AG09319 (cell line): ENCODE measurements around the gene CFC1.
"Not testable (repeated sequence)": the region's sequence is repeated elsewhere in the genome, so short reads cannot be mapped to it uniquely, and the experiment has no call there.

Experiments
- DNase-seq: peaks from one replicate; pipeline ENCODE4 v3.0.0-alpha.2; 2010; ENCODE audit warnings: low read depth; ENCODE audit errors: extremely low read depth

CFC1 gene

DNA sequence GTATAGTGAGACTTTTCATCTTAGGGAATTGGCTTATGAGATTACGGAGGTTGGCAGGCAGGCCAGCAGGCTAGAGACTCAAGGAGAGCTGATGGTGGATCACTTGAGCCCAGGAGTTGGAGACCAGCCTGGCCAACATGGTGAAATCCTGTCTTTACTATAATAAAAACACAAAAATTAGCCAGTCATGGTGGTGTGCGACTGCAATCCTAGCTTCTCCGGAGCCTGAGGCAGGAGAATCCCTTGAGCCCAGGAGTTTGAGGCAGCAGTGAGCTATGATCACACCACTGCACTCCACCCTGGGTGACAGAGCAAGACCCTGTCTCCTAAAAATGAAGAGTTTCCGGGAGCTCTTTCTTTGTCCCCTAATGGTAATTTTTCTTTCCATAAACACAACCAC, 14.6 kb downstream of the CFC1 start:
- DNase-seq, result not testable (repeated sequence)

DNA sequence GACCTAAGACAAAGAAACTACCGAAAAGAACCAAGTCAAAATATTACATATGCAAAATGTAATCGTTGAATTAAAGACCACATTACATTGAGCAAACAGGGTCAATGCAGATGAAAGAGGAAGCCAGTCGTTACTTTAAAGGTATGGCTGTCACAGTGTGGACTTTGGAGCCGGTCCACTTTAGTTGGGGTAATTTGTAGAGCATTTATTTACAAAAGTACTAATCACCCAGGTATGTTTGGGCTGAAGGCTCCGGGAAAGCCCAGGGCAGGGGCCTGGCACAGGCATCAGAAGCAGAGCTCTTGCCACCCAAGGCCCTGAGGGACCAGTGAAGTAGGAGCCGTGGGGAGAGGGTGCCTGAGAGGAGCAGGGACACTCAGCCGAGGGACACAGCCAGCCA, 15.8 kb downstream of the CFC1 start:
- DNase-seq, result not testable (repeated sequence)

DNA sequence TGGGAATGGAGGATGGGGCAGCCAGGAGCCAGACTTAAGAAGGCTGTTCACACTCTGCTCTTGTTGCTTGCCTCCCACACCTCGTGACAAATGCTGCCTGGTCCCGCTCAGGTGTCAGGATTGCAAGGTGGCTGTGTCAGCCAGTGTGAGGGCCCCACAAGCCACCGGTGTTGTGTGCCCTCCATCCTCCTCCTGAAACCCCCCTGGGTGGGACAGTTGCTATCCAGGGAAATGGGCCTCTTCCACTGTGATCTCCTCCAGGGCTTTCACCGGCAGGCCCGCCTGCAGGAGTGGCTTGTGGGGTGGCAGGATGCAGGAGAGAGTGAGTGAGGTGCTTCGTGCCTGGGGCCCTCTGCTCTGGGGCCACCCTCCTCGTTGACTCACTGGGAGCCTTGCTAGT, 16.4 kb downstream of the CFC1 start:
- not testable (repeated sequence) for DNase-seq

DNA sequence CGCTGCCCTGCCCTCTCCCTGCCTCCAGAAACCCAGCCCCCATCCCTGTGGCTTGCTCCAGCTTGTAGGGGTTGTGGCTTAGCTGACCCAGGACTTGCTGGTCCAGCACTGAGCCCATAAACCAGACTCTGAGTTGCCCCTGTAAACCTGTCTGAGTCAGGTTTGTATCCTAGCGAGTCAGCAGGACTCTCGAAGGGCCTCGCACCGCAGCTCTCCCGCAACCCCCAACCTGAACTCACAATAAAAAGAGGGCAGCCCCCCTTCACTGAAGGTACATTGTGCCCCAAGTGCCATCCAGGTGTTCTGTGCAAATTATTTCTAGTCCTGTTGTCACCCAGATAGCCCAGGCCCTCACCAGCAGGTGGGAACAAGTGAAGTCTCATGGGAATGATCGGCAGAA, 17.9 kb downstream of the CFC1 start:
- DNase-seq, result not testable (repeated sequence)

DNA sequence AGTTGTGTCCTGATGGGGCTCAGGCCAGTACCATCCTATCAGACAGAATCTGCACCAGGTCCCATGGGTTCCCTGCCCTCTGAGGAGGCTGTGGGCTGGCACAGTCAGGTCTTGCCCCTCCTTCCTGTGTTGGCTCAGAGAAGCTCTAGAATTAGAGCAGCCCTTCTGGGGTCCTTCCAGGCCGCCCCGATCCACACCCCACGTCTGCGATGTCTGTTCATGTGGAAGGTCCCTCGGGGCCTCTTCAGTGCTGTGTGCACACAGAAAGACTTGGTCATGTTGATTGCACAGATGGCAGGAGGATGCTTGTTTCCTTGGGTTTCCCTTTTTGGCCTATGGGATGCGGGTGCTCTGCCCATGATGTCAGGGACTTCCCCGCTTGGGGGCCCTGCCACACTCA, 20.3 kb downstream of the CFC1 start:
- not testable (repeated sequence) for DNase-seq

DNA sequence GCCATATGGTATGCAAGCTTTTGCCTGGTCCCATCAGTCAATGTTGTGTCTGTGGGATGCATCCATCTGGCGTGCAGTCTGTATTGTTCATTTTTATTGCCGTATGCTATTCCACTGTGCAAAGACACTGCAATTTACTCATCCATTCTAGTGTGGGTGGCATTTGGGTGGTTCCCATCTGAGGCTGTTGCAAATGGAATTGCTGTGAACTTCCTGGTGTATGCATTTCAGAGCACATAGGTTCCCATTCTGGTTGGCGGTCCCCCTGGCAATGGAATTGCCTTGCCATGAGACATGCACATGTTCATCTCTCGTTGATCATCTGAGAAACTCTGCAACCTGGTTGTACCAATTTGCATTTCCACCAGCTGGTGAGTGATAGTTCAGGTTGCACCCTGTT, 21.8 kb downstream of the CFC1 start:
- DNase-seq, result not testable (repeated sequence)

DNA sequence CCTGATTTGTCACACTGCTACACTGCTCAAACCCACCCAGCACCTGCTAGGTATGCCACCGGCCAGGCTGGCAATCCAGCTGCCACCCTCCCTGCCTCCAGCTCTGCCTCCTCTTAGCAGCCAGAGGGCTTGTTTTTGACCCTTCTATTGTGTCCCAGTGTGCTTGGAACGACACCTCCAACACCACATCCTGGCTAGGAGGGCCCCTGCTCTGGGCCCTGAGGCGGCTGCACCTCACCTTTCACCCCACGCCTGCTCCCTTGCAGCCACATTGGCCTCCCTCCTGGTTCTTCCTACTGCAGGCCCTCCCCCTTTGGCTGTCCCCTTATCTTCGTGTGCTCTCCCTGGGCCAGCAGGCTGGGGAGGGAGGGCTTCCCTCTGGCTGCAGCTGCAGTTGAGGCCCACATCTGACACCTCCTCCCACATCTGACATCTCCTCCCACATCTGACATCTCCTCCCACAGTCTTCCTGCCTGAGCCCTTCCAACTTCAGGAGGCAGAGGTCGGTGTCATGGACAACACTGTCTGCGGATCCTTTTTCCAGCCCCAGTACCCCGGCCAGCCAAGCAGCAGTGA, 23.1 kb downstream of the CFC1 start:
- not testable (repeated sequence) for DNase-seq

DNA sequence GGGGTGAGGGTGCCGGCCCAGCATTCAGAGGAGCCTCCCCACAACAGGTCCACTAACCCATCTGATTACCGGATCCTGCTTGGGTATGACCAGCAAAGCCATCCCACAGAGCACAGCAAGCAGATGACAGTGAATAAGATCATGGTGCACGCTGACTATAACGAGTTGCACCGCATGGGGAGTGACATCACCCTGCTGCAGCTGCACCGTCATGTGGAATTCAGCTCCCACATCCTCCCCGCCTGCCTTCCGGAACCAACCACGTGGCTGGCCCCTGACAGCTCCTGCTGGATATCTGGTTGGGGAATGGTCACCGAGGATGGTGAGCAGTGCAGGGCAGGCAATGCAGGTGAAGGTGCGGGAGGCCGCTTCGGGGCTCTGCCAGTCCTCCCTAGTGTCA, 25.1 kb downstream of the CFC1 start:
- DNase-seq, result not testable (repeated sequence)

DNA sequence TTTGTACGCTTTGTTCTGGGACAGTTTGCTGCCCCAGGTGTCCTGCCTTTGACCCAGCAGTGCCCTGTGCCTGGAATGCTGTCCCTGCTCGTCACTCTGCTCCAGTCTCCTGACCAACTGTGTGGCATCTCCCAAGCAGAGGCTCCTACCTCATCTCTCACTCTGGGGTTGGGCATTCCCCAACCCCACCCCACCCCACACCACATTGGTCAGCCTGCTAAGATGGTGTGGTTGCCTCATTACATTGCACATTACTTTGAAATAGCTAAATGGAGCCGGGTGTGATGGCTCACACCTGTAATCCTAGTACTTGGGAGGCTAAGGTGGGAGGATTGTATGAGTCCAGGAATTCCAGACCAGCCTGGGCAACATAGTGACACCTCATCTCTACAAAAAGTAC, 27.4 kb downstream of the CFC1 start:
- DNase-seq, result not testable (repeated sequence)

DNA sequence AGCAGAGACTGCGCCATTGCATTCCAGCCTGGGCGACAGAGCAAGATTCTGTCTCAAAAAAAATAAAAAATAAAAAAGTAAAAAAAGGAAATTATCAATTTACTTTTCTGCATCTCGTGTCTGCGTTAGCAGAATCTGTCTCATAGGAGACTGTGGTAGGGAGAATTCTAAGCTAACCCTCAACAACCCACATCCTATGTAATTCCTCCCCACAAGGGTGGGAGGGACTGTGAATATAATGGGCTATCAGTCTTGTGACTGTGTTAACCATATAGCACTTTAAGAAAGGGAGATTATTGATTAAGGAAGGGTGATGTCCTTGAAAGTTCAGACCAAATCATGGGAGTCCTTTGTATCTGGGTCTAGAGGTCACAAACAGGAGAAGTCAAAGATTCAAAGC, 33.2 kb downstream of the CFC1 start:
- not testable (repeated sequence) for DNase-seq

DNA sequence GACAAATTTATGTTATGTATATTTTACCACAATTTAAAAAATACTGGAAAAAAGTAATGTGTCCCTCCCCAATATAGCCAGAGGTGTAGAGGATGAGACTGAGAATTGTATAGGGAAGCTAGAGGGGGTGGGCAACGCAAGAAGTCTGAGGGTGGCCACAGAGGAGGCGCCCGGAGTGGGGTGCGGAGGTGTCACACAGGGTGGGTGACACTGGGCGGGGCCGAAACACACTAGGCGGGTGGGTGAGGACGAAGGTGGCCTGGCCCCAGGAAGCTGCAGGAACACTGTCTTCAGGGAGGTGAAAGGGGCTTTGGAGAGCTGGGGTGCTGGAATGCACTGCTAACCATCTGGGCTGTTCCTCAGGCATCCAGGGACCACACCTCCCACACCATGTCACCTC, 42.9 kb downstream of the CFC1 start:
- not testable (repeated sequence) for DNase-seq

DNA sequence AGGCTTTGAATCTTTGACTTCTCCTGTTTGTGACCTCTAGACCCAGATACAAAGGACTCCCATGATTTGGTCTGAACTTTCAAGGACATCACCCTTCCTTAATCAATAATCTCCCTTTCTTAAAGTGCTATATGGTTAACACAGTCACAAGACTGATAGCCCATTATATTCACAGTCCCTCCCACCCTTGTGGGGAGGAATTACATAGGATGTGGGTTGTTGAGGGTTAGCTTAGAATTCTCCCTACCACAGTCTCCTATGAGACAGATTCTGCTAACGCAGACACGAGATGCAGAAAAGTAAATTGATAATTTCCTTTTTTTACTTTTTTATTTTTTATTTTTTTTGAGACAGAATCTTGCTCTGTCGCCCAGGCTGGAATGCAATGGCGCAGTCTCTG, 45.2 kb downstream of the CFC1 start:
- not testable (repeated sequence) for DNase-seq

DNA sequence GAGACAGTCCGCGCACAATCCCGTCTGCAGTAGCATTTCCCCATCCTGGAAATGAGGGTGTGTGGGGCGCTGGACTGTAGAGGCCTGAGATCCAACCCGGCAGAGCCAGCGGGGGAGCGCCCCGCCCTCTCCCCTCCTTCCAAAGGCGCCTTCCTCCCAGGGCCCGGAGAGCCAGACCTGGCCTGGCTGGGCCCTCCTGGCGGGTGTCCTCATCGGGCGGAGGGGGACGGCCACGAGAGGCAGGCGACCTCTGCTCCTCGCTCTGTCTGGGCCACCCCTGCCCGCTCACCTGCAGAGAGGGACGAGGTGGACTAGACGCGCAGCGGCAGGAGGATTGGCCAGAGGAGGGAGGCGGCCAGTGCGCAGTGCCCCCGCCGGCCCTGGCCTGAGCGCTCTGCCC, 49.9 kb downstream of the CFC1 start:
- not testable (repeated sequence) for DNase-seq

DNA sequence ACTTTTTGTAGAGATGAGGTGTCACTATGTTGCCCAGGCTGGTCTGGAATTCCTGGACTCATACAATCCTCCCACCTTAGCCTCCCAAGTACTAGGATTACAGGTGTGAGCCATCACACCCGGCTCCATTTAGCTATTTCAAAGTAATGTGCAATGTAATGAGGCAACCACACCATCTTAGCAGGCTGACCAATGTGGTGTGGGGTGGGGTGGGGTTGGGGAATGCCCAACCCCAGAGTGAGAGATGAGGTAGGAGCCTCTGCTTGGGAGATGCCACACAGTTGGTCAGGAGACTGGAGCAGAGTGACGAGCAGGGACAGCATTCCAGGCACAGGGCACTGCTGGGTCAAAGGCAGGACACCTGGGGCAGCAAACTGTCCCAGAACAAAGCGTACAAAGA, 51.0 kb downstream of the CFC1 start:
- DNase-seq, result not testable (repeated sequence)

DNA sequence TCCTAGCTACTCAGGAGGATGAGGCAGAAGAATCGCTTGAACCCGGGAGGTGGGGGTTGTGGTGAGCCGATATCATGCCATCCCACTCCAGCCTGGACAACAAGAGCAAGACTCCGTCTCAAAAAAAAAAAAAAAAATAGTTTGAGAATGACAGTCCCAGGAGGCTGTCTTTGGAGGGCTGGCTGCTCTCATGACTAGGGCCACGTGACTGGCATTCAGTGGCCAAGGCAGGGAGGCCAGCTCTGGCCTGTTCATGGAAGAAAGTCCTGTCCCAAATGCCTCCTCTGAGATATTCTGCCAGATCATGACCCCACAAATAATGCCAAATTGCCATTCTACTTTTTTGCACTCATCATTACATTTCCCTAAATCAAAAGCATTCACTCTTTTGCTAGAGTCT, 54.4 kb downstream of the CFC1 start:
- DNase-seq, result not testable (repeated sequence)

DNA sequence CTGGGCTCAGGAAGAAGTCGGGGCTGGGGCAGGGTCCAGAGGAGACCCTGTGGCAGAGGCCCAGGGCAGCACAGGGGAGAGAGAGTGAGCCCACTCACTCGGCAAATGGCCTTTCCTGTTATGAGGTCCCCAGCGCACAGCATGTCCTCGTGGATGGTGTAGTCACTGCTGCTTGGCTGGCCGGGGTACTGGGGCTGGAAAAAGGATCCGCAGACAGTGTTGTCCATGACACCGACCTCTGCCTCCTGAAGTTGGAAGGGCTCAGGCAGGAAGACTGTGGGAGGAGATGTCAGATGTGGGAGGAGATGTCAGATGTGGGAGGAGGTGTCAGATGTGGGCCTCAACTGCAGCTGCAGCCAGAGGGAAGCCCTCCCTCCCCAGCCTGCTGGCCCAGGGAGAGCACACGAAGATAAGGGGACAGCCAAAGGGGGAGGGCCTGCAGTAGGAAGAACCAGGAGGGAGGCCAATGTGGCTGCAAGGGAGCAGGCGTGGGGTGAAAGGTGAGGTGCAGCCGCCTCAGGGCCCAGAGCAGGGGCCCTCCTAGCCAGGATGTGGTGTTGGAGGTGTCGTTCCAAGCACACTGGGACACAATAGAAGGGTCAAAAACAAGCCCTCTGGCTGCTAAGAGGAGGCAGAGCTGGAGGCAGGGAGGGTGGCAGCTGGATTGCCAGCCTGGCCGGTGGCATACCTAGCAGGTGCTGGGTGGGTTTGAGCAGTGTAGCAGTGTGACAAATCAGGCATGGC, 55.4 kb downstream of the CFC1 start:
- DNase-seq, result not testable (repeated sequence)

DNA sequence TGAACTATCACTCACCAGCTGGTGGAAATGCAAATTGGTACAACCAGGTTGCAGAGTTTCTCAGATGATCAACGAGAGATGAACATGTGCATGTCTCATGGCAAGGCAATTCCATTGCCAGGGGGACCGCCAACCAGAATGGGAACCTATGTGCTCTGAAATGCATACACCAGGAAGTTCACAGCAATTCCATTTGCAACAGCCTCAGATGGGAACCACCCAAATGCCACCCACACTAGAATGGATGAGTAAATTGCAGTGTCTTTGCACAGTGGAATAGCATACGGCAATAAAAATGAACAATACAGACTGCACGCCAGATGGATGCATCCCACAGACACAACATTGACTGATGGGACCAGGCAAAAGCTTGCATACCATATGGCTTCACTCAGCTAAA, 56.6 kb downstream of the CFC1 start:
- not testable (repeated sequence) for DNase-seq
